Measurements from ENCODE around the gene HOXA9.

Gene HOXA9

GRCh38 chr7:27165089-27165995 is at the start of gene HOXA9:
Gene HOXA9, minus strand, starts transcription at chr7:27165537. Its CDS starts 80 bp downstream, at chr7:27165457.
- DNase-seq, result no peak

GRCh38 chr7:27214239-27214950 is 49.1 kb upstream of the HOXA9 start:
- no peak for DNase-seq

DNA sequence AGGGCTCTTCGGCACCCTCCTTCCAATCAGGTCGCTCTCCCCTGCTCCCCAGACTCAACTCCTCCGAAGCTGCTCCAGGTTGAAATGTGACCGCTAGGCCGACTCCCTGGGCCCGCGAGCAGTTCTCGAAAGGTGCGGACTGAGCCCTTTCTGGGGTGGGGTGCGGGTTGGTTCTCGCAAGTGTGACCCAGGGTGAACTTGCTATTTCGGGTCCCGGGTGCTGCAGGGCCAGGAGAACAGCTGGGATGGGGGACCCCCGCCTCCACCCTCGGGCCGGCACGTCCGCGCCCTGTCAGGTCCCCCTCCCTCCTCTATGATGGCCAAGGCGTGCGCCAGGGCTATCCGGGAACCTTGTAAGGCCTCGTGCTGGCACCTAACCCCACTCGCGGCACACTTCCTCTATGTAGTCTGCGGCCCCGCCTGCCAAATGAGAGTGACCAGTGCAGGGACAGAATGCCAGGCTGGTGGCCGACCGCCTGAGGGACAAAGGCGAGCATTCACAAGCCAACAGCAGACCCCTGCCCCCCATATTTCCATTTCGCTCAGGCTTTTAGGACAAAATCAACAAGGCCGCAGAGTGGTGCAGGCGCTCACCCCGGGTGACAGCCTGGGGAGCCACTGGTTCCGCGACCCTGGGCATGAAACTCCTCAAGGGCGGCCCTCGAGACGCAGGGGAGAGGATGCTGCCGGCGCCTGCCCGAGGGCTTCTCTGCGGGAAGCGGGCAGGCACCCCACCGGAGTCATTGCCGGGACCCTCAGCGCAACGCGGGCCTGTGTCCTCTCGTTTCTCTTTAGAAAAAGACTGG is 48.3 kb upstream of the HOXA9 start:
- DNase-seq, result no peak

DNA sequence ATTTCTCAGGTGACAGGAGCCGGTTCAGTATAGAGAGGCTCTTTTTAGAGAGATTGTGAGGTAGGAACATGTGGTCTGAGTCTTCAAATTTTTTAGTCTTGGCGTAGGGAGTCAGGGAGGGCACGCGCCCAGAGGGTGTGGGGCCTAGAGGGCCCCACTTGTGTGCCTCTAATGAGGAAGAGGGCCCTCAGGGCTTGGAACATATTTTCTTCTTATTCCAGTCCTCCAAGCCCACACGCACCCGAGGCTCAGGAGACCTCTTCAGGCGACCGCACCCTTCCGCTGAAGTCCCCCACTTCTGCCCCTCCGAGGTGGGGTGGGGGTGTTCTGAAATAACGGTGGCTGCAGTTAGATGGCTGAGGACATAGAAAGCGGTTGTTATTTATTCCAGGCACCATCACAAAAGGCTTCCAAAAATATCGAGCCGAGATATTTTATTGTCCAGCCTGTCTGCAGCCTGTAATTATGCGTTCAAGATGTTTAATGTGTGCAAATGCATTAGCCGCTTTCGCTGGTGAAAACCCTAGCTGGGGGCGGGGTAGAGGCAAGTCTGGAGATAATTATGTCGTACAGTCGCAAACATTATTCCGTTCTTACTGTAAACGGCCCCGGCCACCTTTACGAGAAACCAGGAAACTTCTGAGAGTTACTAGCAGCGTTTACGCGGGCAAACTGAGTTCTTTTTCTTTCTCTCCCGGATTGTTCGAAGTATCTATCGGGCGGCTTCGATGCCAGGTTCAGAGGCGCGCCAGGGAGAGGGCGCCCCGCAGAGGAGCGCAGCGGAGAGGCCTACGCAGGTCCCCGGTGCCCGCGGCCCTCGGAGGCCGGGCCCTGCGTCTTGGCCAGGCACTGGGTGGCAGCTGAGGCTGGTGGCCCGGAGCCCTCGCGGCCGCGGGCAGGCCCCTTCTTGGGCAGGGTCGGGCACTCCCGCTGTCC is 47.4 kb upstream of the HOXA9 start:
- no peak for DNase-seq

GRCh38 chr7:27211764-27212204 is 46.4 kb upstream of the HOXA9 start:
- DNase-seq, result no peak

GRCh38 chr7:27211084-27211446 is 45.7 kb upstream of the HOXA9 start:
- no peak for DNase-seq

GRCh38 chr7:27210441-27211083 is 45.2 kb upstream of the HOXA9 start:
- no peak for DNase-seq

- no peak for DNase-seq
These were observed 44.6 kb upstream of the HOXA9 start for GRCh38 chr7:27209933-27210440.

DNA sequence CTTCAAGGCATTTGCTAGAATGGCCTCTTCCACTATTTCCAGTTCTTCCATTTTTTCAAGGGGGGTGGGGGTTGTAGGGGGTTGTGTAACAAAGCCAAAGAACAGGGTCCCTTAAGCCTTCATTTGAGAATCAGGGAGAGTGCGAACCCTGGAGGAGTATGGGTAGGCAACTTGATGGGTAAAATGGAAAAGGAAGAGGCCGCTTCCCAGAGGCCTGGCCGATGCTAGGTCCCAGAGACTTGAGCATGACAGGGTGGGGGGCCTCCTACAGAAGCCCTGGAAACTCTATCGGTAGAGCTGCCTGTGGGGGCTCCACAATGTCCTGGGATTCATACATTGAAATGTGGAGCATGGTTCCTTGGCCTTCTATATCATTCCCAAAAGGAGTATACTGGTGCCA is 43.7 kb upstream of the HOXA9 start:
- no peak for DNase-seq

DNA sequence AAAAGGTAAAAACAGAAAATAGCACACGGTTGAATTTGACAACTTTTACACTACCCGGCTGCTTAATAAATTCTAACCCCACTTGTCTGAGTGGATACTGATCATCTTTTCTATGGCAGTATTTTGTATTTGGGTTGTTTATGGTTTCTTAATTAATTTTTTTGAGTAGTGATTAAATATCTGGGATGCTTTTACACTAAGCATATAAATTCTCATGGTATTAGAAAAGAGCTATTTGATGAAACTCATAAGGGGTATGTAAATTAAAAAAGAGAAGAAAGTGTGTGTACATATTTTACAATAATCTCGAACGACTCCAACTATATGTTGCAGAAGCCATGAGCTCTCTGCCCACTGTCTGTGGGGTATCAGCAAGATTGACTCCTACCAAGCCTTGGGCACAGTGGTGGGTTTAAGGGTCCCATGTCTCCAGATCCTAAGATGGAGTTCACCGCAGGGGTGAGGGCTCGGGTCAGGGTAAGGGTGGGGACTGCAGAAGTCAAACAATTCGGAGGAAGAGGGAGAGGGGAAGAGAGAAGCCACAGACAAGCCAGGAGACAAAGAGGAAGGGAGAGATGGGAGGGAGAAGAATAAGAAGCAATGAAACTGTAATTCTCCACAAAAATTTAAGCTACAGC is 42.1 kb upstream of the HOXA9 start:
- DNase-seq, result no peak

GRCh38 chr7:27205325-27206280 is 40.3 kb upstream of the HOXA9 start:
- no peak for DNase-seq

DNA sequence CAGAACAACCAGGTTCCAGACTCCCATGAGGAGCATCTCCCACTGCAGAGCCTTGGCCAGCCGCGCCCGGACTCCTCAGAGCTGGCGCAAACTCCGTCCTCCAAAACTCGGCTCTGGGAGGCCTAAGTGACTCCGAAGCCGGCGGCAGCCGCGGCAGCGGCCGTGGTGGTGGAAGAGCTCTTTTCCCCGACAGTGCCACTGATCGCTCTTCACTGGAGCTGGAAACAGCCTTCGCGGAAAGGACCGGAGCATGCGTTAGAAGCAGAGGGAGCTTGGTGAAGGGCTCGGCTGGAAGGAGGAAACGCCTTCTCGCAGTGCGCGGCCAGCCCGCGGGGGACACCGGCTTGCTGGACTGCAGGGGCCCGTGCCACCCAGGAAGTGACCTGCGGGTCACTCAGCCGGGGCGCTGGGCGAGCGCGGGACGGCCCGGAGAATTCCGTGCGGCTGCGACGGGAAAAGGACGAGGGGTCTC is 39.5 kb upstream of the HOXA9 start:
- DNase-seq, result no peak

- no peak for DNase-seq
These were observed 38.7 kb upstream of the HOXA9 start for GRCh38 chr7:27203964-27204594.

DNA sequence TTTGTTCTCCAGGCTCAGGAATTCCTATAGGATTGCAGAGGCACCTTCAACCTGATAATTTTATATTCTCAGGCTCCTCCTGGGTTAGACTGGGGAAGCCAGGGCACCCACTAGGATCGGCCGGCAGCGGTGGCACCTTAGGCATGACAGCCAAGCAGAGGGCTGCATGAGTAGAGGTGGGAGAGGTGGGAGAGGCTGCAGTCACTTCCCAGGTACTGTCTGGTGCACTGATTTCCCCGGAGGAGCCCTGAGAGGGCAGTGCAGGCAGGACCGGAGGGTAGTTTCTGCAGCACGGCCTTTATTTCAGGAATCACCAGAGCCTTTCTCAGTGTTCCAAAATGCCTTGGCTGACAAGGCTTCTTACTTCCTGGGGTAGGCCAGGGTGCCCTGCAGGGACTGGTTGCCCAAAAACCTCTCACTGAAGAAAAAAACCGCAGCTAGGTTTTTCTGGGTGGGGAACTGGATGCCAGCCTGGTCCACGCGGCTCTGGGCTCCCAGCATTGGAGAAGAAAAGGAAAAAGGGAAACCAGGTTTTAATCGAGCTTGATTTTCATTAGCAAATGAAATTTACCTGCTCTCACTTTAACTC is 38.1 kb upstream of the HOXA9 start:
- no peak for DNase-seq

DNA sequence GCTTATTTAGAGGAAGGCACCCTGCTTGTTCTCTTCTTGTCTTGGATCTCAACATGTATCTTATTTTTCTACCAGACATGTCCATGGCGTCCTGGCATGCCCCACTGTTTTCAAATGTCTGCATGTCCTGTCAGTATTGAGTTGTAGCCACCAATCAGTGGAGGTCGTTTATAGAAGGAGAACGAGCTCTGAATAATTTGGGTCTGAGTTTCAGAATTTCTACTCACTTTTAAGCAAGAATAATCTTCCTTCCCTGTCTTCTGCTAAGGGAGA is 37.5 kb upstream of the HOXA9 start:
- DNase-seq, result no peak

GRCh38 chr7:27202018-27202861 is 36.9 kb upstream of the HOXA9 start:
- DNase-seq, result no peak

DNA sequence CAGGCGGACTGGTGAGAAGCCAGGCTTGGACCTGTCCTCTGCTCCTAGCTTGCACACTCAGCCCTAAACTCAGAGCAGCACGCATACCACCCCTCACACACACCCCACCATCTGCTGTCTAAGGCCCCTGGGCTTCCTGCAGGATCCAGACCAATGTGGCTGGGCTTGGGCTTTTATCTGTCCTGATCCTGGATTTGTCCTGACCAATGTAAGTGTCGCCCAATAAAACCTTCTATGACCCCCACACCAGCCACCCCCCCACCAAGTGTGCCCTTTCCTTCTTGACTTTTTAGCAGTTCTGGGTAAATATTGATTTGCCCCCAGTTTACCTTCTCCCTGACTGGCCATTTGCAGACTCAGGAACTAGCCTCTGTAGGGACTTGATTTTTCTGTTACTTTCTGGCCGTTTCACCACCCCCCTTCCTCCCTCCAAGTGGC is 36.3 kb upstream of the HOXA9 start:
- DNase-seq, result no peak
